ENCODE measurements around the gene KRAS.
"Not testable (repeated sequence)": the region's sequence is repeated elsewhere in the genome, so short reads cannot be mapped to it uniquely, and the experiment has no call there.

The KRAS gene

DNA sequence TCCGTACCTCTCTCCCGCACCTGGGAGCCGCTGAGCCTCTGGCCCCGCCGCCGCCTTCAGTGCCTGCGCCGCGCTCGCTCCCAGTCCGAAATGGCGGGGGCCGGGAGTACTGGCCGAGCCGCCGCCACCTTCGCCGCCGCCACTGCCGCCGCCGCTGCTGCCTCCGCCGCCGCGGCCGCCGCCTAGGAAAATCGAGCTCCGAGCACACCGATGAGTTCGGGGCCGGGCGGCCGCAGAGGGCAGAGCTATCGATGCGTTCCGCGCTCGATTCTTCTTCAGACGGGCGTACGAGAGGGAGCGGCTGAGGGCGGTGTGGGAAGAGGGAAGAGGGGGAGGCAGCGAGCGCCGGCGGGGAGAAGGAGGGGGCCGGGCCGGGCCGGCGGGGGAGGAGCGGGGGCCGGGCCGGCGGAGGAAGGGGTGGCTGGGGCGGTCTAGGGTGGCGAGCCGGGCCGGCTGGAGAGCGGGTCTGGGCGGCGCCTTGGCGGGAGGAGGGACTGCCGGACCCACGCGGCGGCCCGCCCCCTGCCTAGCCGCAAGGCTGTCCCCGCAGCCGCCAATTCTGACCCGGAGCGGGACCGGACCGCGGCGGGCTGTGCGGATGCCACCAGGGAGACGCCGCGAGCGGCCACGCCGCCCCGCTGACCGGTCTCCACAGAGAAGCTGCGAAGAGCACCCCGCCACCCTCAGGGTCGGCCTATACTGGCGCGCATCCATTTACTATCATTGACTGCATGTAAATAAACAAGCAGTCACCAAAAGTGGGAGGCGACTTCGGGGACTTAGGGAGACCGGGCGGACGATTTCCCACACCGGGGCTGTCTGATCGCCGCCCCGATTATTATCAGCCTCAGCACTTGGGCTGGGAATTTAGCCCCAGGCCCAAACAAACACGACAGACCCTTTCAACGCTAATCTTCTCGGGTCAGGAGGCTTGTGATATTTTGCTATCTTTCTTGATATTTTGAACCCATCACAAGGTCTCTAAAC lies at the start of gene KRAS:
KRAS (minus strand) TSS at position 186 of the 987 bp plus-strand sequence.
- peak; percentile 93 for DNase-seq (ENCODE audit: low spot score)

GRCh38 chr12:25296381-25296780 lies 45.7 kb upstream of the KRAS start:
- DNase-seq (ENCODE audit: low spot score): no peak

GRCh38 chr12:25295361-25295760 lies 44.6 kb upstream of the KRAS start:
- DNase-seq (ENCODE audit: low spot score): no peak

- DNase-seq (ENCODE audit: low spot score): no peak
Observed at GRCh38 chr12:25293653-25294052, 42.9 kb upstream of the KRAS start.

DNA sequence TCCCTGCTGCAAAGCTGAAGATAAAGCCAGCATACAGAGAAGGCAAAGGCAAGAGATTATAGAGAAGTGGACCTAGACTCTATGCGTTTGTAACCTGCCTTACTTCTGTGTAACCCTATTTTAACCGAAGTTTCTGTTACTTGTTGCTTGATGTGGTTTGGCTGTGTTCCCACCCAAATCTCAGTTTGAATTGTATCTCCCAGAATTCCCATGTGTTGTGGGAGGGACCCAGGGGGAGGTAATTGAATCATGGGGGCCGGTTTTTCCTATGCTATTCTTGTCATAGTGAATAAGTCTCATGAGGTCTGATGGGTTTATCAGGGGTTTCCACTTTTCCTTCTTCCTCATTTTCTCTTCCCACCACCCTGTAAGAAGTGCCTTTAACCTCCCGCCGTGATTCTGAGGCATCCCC lies 42.1 kb upstream of the KRAS start:
- DNase-seq (ENCODE audit: low spot score): not testable (repeated sequence)

DNA sequence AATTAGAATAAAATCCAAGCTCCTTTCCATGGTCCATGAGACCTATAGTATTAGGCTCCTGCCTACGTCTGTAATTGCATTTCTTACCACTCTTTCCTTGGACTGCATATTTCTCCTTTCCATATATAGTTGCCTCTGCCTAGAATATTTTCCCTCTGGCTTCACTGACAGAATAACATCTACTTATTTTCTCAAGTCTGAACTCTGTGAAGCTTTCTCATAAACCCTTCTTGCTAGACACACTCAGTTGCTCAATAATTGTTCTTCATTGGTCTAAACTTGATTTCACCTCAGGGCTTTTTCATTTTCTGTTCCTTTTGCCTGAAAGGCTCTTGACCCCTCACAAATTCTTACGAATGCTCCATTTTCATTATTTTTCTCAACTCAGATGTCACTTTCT lies 36.9 kb upstream of the KRAS start:
- DNase-seq (ENCODE audit: low spot score): no peak

DNA sequence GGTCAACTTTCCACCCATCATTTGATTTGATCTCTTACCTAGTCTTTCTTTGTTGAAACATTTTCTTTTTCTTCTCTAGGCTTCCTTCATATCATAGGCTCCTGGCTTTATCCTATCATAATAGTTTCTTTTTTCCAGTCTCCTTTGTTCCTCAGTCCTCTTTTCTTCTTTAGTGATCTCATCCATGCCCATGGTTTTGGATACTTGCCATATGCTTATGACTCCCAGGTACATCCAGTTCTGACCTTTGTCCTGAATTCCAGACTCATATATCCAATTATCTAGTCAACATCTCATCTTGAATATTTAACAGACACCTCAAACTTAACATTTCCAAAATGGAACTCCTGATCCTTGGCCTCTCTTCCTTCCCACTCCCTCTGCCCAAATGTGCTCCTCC lies 36.1 kb upstream of the KRAS start:
- DNase-seq (ENCODE audit: low spot score): no peak

- DNase-seq (ENCODE audit: low spot score): no peak
Observed at GRCh38 chr12:25284024-25284423, 33.3 kb upstream of the KRAS start.

GRCh38 chr12:25283006-25283405 lies 32.3 kb upstream of the KRAS start:
- DNase-seq (ENCODE audit: low spot score): no peak

GRCh38 chr12:25280082-25280481 lies 29.4 kb upstream of the KRAS start:
- DNase-seq (ENCODE audit: low spot score): no peak

DNA sequence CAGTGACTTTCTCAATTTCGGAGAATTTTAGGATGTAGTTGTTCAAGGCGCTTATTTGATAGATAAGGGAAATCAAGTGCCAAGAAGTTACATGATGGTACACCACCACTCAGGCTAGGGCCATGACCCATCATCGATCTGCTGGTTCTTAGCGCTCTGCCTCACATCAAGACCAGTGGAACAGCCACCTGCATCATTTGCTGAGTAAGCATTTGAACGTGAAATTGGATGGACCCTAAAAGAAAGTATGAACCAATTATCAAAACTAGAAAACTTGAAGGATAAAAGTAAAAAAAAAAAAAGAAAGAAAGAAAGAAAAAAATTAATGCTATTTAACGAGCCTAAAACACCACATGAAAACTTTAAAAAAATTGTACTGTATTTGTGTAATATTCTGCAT lies 27.5 kb upstream of the KRAS start:
- no peak for DNase-seq (ENCODE audit: low spot score)

GRCh38 chr12:25276199-25276937 lies 25.6 kb upstream of the KRAS start:
- DNase-seq (ENCODE audit: low spot score): no peak

DNA sequence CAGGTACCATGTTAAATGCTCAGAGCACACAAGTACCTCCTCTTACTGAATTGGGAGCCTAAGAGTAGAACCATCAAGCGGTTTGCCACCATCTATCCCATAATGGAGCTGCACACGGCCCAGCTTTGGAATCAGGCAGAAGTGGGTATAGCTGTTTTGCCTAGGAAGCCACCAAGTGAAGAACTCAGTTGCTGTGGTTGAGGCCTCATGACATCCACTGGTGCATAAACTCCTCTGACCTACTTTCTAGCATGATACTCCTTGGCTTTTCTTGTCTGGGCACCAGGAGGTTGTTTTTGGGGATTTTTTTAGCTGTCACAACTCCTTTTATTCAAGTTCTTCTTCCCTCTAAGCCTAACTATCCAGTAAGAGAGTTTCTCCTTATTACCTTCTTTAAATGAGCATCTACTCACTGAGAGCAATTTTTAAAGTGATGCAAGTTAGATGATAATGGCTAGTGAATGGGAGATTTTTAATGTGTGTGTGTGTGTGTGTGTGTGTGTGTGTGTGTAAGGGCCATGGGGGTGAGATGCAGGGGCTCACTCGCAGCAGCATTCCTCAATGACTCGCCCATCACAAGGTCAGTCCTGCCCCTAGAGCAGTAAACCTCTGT lies 20.9 kb upstream of the KRAS start:
- DNase-seq (ENCODE audit: low spot score): no peak

GRCh38 chr12:25269701-25270100 lies 19.0 kb upstream of the KRAS start:
- DNase-seq (ENCODE audit: low spot score): no peak

- DNase-seq (ENCODE audit: low spot score): no peak
Observed at GRCh38 chr12:25266497-25266896, 15.8 kb upstream of the KRAS start.

DNA sequence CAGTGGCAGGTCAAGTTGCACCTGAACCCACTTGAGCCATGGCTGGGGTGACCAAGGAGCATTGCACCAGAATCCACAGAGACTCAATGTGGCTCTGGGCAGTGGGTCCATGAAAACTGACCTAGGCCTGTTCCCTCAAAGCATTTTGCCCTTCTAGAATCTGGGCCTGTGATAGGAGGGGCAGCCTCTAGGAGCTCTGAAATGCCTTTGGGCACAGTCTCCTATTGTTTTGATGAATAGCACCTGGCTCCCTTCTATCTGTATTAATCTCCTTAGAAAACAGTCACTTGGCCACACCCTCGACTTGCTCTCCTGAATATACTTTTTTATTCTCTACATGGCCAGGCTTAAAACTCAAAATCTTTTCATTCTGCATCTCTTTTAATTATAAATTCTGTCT lies 14.1 kb upstream of the KRAS start:
- no peak for DNase-seq (ENCODE audit: low spot score)

GRCh38 chr12:25264114-25264513 lies 13.4 kb upstream of the KRAS start:
- no peak for DNase-seq (ENCODE audit: low spot score)

- DNase-seq (ENCODE audit: low spot score): no peak
Observed at GRCh38 chr12:25263594-25263993, 12.9 kb upstream of the KRAS start.

DNA sequence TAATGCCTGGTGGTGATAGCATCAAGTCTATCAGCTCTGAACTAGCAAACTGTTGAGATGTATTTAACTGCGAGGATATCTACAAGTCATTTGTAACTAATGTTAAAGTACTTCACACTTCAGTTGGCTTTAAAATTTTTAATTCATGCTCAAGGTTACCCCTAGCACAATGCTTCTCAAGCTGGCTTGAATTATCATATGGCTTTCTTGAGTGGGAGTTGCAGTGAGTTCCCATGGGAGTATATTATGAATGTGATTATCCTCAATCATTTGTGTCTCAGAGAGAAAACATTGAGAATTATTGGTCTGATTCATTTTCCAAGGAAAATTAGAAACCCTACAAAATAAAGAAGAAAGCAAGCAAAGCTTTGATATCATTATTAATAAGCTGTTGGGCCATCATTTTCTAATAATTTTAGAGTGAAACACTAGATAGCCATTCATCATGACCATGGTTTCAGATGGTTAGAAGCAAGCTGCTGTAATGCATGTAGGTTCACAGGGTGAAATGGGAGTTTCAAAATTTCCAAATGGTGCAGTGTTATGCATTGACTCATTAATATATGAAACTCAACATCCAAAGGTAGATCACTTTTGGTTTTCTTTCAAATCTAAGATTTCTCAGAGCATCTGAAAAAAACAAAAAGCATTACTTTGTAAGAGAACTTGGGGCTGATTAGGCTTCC lies 11.8 kb upstream of the KRAS start:
- no peak for DNase-seq (ENCODE audit: low spot score)

DNA sequence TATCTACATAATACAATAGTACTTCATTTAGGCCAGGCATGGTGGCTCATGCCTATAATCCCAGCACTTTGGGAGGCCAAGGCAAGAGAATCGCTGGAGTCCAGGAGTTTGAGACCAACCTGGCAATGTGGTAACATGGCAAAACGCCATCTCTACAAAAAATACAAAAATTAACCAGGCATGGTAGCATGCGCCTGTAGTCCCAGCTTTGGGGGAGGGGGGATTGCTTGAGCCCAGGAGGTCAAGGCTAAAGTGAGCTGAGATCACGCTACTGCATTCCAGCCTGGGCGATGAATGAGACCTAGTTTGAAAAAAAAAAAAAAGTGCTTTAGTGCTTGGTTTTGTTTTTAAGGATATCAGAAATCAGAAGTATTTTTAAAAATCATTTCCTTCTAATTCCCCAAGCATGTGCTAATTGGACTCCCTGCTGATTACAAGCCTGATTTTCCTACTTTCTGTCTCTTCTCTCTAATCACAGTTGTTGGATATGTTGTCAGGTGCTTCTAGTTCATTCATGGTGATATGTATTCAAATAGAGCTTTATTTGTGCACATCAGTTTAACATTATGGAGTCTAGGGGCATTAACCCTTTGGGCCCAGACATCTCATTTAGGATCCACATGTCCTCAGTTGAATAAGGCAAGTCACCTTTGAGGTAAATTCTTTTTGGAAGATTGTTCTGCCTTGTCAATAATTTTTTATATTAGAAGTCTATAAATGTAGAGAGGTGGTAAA lies 7.0 kb upstream of the KRAS start:
- no peak for DNase-seq (ENCODE audit: low spot score)

DNA sequence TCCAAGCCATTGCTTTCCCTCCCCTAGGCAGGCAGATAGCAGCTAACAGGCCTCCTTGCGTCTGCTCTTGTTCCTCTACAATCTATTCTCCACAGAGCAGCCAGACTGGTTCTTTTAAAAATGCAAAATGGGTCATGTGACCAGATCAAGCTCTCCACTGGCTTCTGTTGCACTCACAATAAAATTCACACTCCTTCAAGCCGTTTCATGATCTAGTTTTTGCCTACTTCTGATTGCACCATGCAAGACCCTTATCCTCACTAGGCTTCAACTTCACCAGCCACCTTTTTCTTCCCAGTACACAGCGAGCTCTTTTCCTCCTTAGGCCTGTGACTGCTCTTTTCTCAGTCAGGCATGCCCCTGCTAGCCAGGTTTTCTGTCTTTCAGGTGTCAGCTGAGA lies 6.1 kb upstream of the KRAS start:
- DNase-seq (ENCODE audit: low spot score): no peak

Data from cerebellar cortex (tissue), 1 donor.